Stimulated activated CD8-positive, alpha-beta memory T cell treated with anti-CD3 and anti-CD28 coated beads, Interleukin-7, amount 100 ng/mL, for 48 hours (primary cell): ENCODE results near the gene SMIM35.
A peak's percentile ranks its signal among the peaks of the same experiment; 100 is the strongest.

ENCODE experiments used
- DNase-seq, 2 donors: peaks; one replicate each; pipeline ENCODE4 v3.0.0-alpha.2; 2020; ENCODE audit warnings: low read depth in 1 of 2; ENCODE audit errors: extremely low read depth in 1 of 2

The SMIM35 gene

DNA sequence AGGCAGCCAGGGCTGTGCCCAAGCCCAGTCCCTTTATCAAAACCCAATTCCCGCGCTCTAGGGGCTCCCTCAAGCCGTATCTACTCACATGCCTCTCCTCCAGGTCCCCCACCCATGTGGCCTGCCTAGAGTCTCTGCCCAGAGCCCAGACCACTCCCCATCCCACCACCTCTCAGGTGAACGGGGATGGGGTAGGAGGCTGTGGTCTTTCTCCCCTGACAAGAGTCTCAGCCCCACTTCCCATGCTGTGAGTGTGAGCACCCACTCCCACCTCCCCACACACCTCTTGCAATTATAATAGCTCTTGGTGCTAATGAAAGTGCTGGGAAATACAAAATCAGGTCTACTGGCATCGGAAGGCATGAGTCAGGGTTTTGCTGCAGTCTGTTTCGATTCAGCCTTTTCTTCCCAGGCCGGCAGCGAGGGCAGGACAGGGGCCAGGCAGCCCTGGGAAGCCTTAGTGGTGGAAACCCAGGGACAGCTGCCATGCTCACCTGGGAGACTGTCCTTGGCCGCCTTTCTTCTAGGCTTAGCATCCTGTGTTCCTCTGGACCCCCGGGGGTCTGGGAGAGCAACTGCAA is 26.6 kb downstream of the SMIM35 start:
- DNase-seq = no peak

DNA sequence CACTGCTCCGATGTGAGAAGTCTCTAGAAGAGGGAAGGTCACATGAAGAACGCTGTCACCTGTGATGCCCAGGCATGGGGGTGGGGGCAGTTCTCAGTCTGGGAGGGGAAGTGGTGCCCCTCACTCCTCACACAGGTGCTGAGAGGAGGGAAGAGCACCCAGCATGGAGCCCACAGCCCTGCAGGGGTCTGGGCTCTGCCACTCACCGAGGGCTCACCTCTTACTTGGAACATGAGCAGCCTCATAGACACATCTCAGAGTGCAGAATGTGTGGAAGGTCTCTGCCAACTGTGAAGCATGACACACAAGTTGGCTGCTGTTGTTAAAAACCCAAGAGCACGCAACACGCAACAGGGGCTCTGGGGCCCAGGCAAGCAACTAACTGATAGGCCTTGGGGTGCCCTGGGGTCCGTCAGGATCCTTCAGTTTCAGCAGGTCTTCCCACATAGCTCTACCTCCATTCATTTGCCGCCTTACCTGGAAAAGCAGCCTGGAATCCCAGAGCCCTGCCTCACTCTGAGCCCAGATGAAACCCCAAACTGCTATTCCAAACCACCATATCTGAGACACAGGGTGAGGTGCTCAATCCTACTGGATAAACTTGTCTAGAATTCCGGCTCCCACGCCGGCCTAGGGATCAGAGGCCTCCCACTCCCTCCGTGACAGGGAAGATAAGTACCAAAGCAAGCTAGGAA is 27.4 kb downstream of the SMIM35 start:
- no peak for DNase-seq

DNA sequence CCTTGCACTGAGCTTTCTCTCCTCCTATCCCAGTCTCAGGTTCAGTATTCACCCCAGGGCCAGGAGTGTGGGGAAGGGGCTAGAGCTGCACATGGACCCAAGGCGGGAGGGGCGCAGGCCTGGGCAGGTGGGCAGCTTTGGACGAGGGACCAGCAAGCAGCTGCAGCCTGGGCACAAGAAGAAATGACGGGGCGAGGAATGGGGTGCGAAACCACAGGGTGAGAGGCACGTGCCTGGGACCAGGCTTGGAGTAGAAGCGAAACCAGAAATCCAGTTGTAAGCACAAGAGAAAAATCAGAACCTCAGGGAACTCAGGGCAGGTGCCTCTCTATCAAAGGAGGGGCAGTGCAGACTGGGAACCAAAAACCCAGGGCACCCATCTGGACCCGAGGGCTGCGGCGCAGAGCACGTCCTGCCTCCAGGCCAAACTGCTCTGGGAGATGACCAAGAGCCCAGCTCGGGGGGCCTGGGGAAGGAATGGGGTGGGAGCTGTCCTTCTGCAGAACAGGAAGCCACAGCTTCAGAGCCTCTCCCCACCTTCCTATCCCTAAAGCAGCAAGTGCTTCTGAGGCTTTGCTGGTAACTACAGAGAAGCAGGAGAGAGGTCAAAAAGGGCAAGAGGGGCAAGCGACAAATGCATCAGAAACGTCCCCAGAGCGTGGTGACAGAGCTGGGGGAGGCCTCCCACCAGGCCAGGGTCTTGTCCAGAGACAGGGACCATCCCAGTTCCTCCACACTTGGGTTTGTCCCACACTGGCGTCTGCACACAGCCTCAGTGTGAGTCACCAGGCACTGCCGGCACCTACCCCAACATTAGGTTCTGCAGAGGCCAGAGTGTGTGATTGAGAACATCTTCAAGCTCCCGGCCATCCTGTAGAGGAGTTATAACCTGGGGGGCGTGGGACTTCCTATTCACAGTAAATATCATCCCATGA is 28.2 kb downstream of the SMIM35 start:
- DNase-seq = no peak

DNA sequence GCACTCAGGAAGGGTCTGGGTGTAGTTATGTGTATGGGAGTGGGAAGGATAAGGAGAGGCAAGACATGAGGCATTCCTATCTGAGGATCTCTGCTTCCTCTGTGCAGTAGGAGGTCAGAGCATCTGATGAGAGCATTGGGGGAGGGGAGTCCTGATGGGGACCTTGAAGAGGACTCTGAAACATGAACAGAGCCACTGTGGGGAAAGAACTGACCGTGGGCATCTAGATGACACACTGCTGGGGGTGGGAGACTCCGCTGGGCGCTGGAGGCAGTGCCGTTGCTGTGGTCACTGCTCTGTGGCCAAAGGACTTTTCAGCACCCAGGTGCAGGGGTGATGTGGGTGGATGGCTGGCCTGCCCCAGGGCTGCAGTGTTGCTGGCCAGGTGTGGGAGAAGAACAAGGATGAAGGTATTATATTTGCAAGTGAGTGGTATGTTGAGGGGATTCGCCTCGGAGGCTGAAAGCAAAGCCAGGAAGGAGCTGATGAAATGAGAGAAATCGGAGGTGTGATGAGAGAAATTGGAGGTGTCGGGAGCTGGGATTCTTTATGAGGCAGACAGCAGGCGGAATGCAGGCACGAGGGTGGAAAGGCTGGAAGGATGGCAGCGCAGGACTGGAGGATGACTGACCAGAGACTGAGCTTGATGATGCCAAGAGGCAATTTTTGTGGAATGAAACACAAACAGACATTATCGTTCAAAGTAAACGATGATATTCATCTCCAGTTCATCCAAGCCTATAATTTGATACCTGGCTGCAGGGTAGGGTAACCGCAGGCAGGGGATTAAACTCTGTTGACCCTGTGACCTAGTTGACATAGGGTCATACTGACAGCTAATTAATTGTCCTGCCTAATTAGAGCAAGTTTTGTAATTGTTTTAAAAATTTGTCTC is 29.3 kb downstream of the SMIM35 start:
- DNase-seq = no peak

DNA sequence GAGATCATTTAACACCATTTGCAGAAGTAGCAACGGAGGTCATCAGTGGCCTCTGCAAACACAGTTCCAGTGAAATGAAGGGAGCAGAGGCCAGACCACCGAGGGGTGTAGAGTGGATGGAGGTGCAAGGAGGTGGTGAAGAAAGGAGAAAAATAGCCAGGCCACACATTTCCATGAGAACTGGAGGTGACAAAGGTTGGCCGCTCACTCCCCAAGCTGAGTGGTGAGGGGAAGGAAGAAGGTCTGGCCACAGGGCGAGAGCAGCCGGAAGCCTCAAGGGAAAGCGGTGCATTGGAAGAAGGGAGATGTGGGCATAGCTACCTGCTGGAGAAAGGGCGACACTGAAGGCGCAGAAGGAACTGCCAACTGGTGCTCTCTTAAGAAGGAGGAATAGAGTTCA is 30.0 kb downstream of the SMIM35 start:
- DNase-seq = no peak

GRCh38 chr11:118055966-118056365 is 30.8 kb downstream of the SMIM35 start:
- DNase-seq = no peak

DNA sequence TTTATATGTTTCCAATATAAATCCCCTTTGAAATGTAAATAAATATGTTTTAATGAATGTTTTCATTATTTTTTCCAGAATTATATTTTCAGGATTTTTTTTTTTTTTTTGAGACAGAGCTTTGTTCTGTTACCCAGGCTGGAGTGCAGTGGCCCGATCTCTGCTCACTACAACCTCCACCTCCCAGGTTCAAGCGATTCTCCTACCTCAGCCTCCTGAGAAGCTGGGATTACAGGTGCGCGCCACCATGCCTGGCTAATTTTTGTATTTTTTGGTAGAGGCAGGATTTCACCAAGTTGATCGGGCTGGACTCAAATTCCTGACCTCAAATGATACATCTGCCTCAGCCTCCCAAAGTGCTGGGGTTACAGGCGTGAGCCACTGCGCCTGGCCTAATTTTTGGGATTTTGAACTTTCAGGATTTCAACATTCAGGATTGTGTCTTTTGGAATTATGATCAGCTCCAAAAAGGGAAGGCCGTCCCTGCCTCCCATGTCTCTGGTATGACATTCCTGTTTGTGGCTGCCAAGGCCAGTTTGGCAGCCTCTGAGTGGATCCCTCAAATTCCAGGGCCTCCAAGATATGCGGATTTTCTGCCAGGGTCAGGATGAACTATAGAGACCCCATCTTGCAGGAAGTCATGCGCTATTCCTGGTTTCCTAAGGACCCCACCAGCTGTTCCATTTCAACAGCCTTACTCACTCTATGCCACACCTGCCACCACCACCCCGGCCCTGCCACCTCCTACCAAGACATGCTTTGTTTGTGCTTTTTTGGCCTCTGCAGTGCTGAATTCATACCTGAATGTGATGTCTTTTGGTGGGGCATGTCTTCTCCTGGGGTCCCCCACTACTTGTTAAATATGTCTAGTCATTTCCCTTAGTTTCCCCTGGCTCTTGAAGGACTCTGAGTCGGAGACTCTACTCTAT is 31.8 kb downstream of the SMIM35 start:
- DNase-seq = no peak

- DNase-seq = no peak
These were observed 34.1 kb downstream of the SMIM35 start for GRCh38 chr11:118052581-118053206.

DNA sequence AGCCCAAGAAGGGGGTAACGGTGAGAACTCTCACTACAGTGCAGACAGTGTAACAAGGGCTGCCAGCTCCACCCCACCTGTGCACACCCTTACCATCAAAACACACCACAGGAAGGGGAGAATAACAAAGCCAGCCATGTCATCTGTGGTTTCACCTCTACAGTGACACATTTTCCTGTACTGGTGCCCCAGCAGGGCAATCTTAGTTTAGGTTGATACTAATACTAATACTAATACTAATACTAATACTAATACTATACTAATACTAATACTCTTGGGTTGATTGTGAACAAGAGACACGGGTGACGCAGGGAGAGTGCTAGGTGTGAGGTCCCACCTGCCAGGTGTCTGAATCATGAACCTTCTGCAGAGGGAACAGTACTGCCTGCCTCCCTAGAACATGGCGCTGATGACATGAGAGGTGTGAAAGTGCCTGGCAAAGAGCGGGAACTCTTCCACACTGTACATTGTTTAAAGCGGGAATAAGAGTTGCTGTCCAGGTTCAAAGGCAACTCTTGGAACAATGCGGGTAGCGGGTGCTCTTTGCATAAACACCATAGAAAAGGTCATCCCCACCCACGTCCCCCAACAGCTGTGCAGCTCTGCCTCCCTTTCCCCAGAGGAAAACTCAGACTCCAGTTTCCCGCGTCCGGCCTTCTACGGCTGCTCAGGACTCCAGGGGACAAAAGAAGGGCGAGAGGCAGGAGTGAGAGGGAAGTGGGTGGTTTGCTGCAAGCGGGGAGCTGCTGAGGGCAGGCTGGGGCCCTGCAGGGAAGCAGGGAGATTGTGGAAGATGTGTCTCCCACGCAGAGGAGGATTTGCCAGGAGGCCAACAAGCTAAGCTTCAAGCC is 34.9 kb downstream of the SMIM35 start:
- peak; percentile 33 to 60 for DNase-seq

GRCh38 chr11:118051136-118051610 is 35.6 kb downstream of the SMIM35 start:
- DNase-seq = no peak

- no peak for DNase-seq
These were observed 36.4 kb downstream of the SMIM35 start for GRCh38 chr11:118050208-118050891.

GRCh38 chr11:118049771-118050170 is 37.0 kb downstream of the SMIM35 start:
- DNase-seq = no peak

- no peak for DNase-seq
These were observed 38.0 kb downstream of the SMIM35 start for GRCh38 chr11:118048472-118049370.

- no peak for DNase-seq
These were observed 39.0 kb downstream of the SMIM35 start for GRCh38 chr11:118047749-118048148.

- DNase-seq = no peak
These were observed 39.6 kb downstream of the SMIM35 start for GRCh38 chr11:118046964-118047700.
